ENCODE data around the gene DYNC1LI1.
A peak's percentile ranks its signal among the peaks of the same experiment; 100 is the strongest.

DYNC1LI1 gene

GRCh38 chr3:32570421-32571191, at the start of gene DYNC1LI1:
Gene DYNC1LI1 (minus strand): TSS chr3:32570858. CDS start chr3:32570770, 88 bp downstream.
- DNase-seq, result peak; percentile 91 to 93

DNA sequence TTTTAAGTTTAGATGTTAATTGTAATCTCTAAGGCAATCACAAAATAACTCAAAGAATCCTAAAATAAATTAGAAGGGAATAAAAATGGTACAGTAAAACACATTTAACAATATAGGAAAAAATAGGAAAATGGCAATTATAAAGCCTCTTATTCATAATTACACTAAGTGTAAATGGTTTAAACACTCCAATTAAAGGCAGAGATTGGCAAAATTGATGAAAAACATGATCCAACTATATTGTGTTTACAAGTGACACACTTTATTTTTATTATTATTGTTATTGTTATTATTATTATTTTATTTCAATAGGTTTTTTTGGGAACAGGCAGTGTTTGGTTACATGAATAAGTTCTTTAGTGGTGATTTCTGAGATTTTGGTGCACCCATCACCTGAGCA, 48.7 kb upstream of the DYNC1LI1 start:
- DNase-seq, result no peak

DNA sequence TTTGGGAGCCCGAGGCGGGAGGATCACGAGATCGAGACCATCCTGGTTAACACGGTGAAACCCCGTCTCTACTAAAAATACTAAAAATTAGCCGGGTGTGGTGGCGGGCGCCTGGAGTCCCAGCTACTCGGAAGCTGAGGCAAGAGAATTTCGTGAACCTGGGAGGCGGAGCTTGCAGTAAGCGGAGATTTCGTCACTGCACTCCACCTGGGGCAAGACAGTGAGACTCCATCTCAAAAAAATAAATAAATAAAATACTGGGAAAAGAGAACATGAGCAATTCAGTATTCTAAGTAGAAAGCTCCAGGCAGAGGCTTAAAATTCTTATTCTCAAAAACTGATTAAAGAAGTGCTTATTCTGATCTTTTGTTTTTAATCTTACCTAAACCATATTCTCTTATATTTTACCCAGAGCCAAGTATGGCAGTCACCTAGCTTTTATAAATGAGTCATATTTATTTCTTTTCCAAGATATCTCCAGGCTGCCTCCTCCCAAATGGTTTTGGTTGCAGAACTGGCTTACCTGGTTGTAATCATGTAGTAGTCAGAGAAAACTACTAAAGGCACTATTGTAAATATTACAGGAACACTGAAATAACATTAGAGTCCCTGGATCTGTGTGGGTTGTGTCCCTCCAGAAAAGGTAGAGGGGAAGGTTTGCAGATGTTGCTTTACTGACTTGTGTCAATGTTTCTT, 45.8 kb upstream of the DYNC1LI1 start:
- no peak for DNase-seq

DNA sequence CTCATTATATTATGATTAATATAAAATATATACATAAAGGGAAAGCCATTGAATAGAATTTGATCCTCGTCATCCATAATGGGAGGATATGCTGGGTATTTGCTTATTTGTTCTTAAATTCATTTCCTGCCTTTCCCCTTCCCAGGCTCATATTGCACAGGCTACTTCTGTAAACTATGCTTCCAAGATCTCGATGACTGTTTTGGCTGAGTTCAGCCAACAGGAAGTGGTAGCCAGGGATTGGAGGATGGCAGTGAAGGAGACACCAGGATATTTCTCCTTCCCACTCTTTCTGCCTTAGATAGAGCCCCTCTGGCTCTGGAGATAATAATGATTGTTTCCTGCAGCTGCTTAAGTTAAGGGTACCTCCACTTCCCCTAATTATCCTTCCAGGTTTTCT, 44.3 kb upstream of the DYNC1LI1 start:
- no peak for DNase-seq

DNA sequence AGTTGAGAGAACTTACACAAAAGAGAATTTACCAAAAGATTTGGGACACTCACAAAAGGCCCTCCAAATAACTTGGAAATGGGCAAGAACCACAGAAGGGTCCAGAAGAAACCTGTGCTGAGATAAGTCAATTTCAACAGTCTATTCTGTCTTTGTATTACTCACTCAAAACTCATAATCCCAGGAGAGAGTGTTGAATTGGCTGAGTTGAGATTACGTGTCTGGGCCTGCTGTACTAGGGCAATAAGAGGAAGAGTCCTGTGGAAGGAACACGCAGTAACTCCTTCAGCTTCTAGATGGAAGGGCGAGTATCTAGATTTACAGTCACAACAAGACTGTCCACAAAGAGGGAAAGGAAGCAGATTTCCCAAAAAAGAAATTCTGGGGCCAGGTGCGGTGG, 42.5 kb upstream of the DYNC1LI1 start:
- no peak for DNase-seq

DNA sequence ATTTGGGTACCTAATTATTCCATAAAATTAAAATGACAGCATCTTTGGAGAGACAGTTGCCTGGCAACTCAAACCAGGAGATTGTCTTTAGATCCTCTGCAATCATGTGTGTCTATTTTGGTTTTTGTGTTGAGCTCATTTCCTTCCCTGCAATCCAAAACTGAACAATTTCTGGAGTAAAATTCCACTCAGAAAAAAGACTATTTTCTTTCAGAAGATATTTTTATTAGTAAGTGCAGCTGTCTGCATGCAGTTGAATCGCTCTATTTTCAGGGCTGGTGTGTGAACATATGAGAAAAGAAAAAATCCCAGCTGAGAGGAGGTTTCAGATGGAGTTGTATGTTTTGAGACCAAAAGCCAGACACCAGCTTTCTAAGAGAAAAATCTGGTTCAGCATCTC, 41.9 kb upstream of the DYNC1LI1 start:
- DNase-seq, result no peak

DNA sequence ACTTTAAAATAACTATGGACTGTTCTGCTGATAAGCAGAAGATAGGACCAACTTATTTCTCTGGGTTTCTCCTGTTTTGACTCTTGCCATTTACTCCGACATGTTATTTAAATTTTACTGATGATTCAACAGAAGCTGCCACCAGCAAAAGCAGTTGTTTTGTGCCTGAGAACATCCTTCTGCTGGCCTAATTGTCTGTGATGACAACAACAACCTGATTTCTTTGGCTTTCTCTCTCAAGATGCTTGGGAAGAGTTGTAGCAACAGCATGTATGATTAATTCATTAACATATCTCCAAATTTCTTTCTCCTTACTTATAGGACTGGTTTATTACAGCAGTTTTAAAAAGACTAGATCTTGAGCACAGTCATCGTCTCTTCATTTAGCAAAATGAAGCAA, 36.9 kb upstream of the DYNC1LI1 start:
- DNase-seq, result no peak

GRCh38 chr3:32606960-32607359, 36.3 kb upstream of the DYNC1LI1 start:
- DNase-seq, result no peak

GRCh38 chr3:32606277-32606676, 35.6 kb upstream of the DYNC1LI1 start:
- DNase-seq, result no peak

DNA sequence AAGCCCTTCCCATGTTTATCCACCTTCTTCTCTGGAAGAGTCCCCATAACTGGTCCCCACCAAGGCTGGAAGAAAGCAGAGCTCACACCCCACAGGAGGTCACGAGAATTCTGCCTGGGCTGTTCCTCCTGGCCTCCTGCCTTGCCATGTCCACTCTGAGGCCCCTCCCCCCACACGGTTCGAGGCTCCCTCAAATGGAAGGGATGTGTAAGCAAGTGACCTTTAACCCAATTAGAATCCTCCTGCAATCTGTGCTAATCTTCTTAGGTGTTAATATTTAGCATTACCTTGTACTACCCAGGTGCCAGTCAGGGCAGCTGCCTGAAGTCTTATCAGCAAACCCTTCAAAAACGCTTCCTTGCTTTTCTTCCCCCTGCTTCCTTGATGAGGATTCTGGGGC, 32.4 kb upstream of the DYNC1LI1 start:
- DNase-seq, result no peak

DNA sequence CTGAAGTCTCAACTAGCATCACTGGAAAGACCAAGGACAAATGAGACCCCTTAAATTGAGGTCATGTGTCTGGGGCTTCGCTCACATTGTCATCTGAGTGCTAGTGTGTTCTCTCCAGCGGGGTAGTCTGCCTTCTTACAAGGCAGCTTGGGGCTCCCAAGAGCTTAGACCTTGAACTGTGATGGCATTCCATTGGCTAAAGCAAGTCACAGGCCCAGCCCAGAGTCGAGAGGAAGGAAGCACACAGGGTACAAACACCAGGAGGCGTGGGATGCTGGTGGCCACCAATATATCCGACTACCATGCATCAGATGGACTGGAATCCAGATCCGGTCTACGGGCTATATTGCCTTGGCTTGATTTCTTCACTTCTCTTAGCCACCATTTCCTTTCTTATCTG, 31.5 kb upstream of the DYNC1LI1 start:
- no peak for DNase-seq

DNA sequence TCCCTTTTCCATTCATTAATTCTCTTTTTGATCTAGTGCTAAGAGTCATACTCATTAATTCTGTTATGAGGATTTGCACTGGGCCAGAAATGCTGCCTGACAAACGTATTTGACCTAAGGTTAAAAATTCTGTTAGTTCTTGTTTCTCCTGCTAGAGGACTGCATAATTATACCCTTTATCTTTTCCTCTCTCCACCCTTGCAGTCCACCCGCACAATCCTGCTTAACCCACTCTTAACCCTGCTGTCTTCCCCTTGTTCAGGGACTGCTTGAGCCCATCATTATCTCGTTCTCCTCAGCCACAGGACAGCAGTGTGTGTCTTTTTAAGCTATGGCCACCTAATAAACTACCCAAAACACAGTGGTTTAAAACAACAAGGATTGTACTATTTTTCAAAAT, 31.1 kb upstream of the DYNC1LI1 start:
- DNase-seq, result no peak

- no peak for DNase-seq
Observed at GRCh38 chr3:32597656-32598055, 27.0 kb upstream of the DYNC1LI1 start.

DNA sequence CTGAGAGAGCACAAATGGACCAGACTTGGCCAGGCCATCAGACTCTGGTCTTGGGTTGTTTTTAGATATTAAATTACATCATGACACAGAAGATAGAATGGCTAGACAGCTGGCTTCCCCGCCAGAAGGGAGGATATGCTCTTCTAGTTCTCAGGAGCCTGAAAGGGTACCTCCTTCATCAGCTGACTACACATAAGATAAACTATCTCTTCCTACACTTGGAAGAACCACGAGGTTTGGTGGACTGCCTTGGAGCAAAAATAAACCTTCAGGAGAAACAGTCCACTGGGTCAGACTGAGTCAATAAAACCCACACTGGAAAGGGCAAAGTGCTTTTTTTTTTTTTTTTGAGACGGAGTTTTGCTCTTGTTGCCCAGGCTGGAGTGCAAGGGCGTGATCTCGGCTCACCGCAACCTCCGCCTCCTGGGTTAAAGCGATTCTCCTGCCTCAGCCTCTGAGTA, 26.3 kb upstream of the DYNC1LI1 start:
- DNase-seq, result no peak

- DNase-seq, result no peak
Observed at GRCh38 chr3:32596282-32596908, 25.7 kb upstream of the DYNC1LI1 start.

- no peak for DNase-seq
Observed at GRCh38 chr3:32595323-32595722, 24.7 kb upstream of the DYNC1LI1 start.

DNA sequence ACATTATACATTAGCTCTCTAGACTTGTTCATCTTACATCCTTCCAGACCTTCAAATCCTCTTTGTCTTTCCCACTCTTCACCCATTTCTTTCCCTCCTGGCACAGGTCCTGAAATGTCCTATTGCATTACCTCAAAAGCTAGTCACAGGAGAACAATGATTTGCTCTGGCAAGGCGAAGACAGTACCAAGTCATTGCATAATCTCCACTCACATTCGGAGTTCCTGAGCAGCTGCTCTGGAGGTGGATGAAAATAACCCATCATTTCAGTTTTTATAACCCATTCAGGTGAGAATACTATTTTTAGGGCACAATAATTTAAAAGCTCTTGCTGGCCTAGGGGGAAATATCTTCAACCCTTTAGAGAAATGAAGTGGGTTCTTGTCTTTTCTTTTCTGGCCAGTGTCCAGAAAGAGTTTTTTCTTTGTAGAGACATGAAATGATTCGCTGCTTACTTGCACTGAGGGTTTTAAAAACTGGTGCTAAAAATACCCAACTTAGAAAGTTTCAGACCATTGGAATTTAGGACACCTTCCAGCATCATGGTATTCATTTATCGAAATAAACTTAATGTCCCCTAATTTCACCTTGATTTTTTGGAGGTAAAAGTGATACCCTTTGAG, 23.4 kb upstream of the DYNC1LI1 start:
- no peak for DNase-seq

DNA sequence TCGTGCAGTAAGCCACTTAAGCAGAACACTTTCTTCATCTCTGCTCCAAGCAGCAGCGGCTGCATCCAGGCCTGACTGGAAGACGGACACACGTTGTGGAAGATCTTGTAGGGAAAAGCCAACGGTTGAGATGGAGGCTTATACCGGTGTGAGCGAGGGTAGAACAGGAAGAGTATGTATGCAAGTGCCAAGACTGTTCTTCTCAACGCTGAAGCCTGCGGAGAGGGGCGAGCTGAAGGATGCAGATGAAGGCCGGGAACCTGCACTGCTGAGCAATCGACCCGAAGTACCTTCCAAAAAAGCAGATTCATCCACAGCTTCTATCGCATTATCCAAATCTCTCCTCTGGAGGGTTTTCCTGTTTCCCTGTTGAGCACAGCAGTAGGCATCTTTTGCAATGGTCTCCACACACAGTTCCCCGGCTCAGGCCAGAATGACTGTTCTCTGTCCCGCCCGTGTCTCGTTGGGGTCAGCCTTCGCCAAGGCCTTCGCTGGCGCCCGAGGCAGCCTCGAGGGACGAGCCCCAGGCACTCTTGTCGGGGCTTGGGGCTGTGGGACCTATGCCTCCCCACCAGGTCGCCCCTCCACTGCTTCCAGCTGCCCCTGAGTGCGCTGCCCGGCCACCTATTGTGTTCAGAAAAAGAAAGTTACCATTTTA, 22.2 kb upstream of the DYNC1LI1 start:
- no peak for DNase-seq

DNA sequence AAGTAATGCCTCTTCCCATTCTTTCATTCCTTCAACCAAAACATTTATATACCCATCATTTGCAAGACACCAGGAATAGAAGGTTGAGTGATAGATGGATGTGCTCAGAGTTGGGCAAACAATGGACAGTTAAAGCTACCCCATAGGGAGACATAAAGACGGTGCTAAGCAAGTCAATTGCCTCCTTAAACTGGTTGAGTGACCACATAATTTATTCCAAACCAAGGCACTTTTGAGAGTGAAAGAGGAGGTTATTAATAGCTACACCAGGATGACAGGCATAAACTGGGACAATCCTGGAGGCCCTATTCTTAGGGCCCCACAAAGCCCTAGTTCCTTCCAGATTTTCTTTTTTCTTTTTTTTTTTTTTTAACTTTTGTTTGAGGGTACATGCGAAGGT, 21.4 kb upstream of the DYNC1LI1 start:
- DNase-seq, result no peak

GRCh38 chr3:32591186-32591585, 20.5 kb upstream of the DYNC1LI1 start:
- DNase-seq, result no peak

- no peak for DNase-seq
Observed at GRCh38 chr3:32586356-32586755, 15.7 kb upstream of the DYNC1LI1 start.

DNA sequence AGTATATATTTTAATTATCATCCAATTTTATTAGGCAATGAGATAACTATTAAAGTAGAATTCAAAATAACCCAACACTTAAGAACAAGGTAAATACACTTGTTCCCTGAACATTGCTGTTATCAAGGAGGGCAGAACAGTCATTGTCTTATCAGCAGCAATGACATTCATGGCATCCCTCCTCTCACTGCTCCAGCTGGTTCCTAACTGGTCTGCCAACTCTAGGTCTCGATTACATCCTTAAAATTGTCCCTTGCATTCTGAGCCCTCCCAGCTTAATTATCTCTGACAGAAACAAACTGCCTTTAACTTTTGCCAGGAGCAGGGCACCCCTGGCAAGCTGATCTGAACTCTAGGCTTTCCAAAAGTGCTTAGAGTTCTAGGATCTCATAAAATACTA, 14.0 kb upstream of the DYNC1LI1 start:
- DNase-seq, result no peak

- no peak for DNase-seq
Observed at GRCh38 chr3:32583708-32584107, 13.1 kb upstream of the DYNC1LI1 start.

Data from CD4-positive, alpha-beta T cell treated with Interferon alpha-2 for 1 hour (primary cell).